Measurements from ENCODE around the gene GGT5. TPM values are rescaled to one million over a fixed set of nuclear protein-coding genes. Genes with fewer than 3 reads are reported as not detected.

The GGT5 gene
- polyA plus RNA-seq, 3 donors = 13.5 to 16.5 (median 16.5) TPM

DNA sequence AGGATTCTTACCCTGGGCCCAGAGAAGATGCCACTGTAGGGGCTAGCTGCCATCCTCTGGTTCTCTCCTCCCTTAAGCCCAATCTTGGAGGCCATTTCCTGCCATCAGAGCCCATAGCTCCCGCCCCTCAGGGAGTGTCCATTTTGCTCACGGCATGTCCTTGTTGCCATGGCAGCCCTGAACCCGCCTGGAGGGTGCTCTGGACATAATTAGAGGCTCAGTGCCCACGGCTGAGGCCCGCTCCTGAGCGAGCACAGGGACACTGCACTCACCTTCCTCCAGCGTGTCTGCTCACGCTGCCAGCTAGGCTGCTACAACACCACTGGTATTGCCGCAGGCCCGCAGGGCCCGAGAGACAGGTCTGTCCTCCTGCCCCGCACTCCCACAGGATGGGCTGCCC lies 74.7 kb downstream of the GGT5 start:
- DNase-seq (ENCODE audit: low read depth in 3 of 3, low spot score in 2 of 3) = no peak

Other genes with a start within 250 kb of the GGT5 start
- gene GSTT4, start 239.6 kb downstream of the GGT5 start, polyA plus RNA-seq (ENCODE audit: insufficient read length in 3 of 3) = not detected
- 10 to 100 TPM; 36.2 to 42.5 (median 41.8) TPM for gene CABIN1, start 233.8 kb downstream of the GGT5 start, polyA plus RNA-seq (ENCODE audit: insufficient read length in 3 of 3)
- gene SUSD2, start 63.6 kb downstream of the GGT5 start, polyA plus RNA-seq (ENCODE audit: insufficient read length in 3 of 3) = 10 to 100 TPM in 2 of 3 donors, 1 to 10 TPM in 1; 8.4 to 17.8 (median 17.2) TPM
- 10 to 100 TPM; 49.9 to 53.5 (median 53.2) TPM for gene SPECC1L, start 25.7 kb upstream of the GGT5 start, polyA plus RNA-seq (ENCODE audit: insufficient read length in 3 of 3)
- gene ADORA2A, start 182.5 kb upstream of the GGT5 start, polyA plus RNA-seq (ENCODE audit: insufficient read length in 3 of 3) = 1 to 10 TPM; 5.4 to 7.3 (median 5.9) TPM